A673 (cell line): Measurements from ENCODE around the gene OR5V1.

ENCODE experiments used
- CTCF ChIP-seq: fragments of 300-800, 200-600 bp; sonication (generic); conservative IDR thresholded peaks from 2 replicates; pipeline ENCODE4 v1.5.1; 2017; ENCODE audit warnings: low read depth, mild to moderate bottlenecking, antibody characterized with exemption, low read length, moderate library complexity, mixed read lengths
- EZH2 ChIP-seq: fragments of 200-600 bp; sonication (generic); IDR thresholded peaks from 2 replicates; pipeline ENCODE4 v1.6.1; 2017; ENCODE audit warnings: borderline replicate concordance, low read depth, mild to moderate bottlenecking, mixed read lengths, antibody characterized with exemption, low read length; ENCODE audit not compliant: poor library complexity, severe bottlenecking

- TF ChIP-seq CTCF (no peak), EZH2 (no peak)
These were observed 32.4 kb downstream of the OR5V1 start for GRCh38 chr6:29336269-29336668.
